Measurements from ENCODE around the gene TPTE2. TPM values are rescaled to one million over a fixed set of nuclear protein-coding genes. Genes with fewer than 3 reads are reported as not detected.
"Not testable (repeated sequence)": the region's sequence is repeated elsewhere in the genome, so short reads cannot be mapped to it uniquely, and the experiment has no call there.

TPTE2 gene
- total RNA-seq, 1 experiment from 2014 or later: not detected

DNA sequence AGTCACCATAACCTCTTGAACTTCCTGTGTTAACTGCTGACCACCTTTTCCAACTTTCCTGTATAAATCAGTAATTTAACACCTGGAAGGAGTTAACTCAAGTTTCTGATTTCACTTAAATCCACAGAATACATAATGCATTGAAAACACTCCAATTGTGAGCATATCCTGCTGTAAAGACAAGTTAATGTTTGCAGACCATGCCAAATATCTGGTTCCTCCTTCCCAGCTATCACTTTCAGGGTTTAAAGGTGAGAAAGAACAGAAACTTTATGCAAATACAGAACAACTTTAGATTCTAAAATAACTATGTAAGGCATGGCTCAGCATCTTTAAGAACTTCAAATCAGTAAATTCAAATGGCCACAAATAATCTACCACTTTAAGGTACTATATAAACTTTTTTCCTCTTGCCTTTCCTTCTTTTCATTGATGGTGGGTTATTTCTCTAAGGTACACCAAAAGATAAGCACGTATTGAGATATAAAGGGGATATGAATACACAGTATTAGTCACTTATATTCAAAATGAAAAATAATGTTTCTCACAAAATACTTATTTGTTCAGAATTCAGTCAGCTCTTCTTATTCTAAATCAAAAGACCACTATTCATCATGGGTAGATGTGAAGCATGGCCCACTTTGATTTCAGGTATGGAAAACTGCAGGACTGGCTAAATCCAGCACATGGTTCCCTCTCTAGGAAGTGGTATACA is 6.6 kb upstream of the TPTE2 start:
- no peak for DNase-seq (ENCODE audit: low read depth)

DNA sequence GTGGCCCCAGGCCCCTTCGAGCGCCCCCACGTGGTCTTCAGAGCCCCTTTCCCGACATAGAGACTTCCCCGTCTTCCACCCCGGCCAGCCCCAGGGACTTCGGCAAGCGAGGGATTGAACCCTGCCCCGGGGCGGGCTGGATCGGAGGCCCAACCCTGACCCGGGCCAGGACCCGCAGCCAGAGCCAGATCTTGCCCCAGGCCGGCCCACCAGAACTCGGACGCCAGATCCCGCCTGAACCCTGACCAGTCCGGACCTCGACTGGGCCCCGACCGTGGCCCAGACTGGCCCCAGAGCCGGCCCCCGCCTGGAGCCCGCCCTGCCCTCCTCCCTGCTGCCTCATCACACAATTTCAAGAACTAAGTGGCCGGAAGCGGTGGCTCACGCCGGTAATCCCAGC is 253 bp upstream of the TPTE2 start:
- no peak for DNase-seq (ENCODE audit: low read depth)

DNA sequence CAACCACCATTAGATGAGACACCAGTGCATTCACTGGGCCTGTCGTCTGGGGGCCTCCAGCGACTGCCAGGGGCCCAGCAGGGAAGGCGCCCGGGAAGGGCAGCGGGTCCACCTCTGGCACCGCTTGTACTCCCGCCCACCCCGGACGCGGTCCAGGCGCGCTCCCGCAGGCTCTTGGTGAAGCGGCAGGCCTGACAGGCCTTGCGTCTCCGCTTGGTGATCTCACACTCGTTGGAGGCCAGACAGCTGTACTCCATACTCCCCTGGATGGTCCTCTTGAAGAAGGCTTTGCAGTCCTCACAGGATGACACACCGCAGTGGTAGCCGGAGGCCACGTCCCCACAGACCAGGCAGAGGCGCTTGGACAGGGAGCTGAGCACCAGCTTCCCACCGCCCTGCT is 660 bp downstream of the TPTE2 start:
- not testable (repeated sequence) for DNase-seq (ENCODE audit: low read depth)

DNA sequence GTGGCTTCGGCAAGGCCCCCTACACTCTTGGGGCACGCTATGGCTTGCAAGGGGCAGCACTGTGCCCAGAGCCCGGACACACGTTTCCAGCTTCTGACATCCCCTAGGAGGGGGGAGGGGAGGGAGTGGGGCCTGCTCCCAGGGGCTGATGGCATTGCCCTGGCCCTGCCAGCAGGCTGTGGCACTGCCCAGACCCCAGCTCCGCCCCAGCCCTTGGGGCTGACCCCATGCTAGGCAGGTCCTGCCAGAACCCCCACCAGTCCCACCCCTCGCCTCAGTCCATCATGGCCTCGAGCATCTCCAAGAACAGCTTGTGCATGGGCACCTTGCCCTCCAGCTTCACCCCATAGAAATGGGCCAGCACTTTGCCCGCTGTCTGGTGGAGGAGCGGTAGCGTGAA is 1.6 kb downstream of the TPTE2 start:
- not testable (repeated sequence) for DNase-seq (ENCODE audit: low read depth)

DNA sequence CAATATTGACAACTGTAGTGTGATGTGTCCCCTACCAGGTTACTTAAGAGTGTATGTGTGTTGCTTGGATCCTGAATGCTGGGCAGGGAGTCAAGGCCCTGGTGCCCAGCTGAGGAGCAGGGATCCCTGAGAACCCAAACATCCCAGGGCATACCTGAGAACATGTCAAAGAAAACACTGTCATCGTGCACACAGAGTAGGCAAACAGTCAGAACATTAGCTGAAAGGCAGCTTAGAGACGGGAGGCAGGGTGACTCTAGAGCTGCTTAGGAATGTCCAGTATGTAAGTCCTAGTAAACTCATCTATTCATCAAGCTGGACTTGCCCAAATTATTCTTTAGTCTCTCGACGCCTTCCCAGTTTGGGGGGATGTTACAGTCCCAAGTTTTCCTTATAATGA is 4.0 kb downstream of the TPTE2 start:
- not testable (repeated sequence) for DNase-seq (ENCODE audit: low read depth)

DNA sequence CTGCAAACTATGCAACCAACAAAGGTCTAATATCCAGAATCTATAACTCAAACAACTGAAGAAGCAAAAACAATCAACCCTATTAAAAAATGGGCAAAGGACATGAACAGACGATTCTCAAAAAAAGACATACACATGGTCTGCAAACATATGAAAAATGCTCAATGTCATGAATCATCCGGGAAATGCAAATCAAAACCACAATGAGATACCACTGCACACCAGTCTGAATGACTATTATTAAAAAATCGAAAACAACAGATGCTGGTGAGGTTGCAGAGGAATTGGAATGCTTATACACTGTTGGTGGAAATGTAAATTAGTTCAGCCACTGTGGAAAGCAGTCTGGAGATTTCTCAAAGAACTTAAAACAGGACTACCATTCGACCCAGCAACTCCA is 12.1 kb downstream of the TPTE2 start:
- not testable (repeated sequence) for DNase-seq (ENCODE audit: low read depth)

DNA sequence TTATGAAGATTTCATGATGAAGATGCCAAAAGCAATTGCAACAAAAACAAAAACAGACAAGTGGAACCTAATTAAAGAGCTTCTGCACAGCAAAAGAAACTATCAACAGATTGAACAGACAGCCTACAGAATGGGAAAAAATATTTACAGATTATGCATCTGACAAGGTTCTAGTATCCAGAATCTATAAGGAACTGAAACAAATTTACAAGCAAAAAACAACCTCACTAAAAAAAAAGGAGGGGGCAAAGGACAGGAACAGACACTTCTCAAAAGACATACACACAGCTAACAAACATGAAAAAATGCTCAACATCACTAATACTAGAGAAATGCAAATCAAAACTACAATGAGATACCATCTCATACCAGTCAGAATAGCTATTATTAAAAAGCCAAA is 35.7 kb downstream of the TPTE2 start:
- not testable (repeated sequence) for DNase-seq (ENCODE audit: low read depth)

DNA sequence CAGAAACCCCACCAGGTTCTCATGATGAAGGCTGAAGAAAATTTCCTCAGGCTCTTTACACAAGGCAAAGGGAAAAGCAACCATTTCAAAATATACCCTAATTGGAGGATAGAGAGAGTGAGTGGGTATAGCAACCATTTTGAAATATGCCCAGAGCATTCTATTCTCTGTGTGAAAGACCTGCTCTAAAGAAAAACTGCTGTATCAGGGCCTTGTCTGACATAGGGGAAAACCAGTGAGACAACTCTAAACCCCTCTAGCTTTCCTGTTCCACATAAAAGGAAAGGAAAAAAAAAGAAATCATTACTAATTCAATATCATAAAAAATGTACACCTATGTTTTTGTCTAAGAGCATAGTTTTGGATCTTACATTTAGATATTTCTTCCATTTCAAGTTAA is 42.3 kb downstream of the TPTE2 start:
- no peak for DNase-seq (ENCODE audit: low read depth)

DNA sequence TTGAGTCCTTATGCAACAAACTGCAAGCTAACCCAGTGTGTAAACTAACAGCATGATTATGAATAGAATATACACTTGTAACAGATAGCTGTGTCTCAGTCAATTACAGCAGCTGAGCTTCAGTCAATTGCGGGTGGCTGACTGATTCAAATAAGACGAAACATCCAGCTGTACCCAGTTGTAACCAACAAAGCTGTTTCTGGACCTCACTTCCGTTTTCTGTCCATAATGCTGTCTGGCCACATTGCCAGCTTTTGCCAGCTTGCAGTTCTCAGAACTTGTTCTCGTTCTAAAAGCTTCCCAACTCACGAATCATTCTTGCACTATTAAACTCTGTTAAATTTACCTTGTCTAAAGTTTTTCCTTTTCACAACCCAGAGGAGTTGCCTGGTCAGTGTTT is 53.7 kb downstream of the TPTE2 start:
- DNase-seq (ENCODE audit: low read depth): not testable (repeated sequence)

DNA sequence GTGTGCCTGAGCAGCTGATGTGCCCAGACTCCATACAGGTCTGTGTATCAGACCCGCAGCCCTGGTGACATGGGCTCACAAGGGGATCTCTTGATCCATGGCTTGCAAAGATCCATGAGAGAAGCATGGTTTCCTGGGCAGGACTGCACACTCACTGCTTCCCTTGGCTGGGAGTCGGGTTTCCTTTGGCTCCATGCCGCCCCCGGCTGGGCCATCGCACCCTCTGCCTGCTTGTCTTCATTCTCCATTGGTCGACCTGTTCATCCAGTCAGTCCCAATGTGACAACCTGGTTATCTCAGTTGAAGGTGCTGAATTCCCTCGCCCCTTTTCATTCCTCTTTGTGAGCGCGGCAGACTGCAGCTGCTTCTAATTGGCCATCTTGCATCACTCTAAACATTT is 101.2 kb downstream of the TPTE2 start:
- DNase-seq (ENCODE audit: low read depth): not testable (repeated sequence)

DNA sequence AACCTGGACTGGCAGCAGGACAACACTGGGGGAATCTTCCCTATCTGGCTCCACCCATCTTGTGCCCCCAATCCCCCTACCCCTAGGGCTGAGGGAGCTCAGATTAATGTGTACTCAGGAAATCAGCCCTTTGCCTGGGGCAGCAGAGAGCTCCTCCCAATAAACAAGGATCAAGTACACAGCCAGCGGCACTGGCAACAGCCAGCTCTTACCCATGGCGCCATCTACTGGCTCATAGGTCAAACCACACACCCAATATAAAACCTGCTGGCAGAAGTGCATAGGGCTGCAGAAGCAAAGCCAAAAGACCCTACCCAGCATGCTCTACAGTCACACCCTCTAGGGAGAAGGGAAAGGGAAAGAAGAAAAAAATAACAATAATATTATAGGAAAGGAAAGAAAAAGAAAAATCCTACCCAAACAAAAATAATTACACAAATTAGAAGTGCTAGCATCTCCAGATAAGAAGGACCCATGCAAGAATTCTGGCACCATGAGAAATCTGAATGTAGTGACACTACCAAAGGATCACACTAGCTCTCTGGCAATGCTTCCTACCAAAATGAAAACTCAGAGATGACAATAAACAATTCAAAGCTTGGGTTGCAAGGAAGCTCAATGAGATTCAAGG is 122.2 kb downstream of the TPTE2 start:
- DNase-seq (ENCODE audit: low read depth): not testable (repeated sequence)

DNA sequence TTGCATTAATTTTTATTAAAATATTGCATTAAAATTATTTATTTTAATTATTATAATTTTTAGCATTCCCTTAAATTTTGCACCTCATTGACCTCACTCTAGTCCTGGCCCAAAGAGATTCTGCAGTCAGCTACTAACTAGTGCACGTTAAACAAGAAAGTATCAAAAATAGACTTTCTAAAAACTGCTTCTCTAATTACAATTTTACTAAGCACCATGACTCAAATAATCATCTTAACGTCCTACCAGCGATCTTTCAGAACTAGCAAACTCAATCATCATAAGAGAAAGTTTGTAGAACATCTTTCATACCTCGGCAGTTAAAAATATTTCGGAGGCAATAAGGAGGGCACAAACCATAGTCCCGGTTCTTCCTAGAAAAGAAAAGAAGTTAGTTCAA is 123.6 kb downstream of the TPTE2 start:
- not testable (repeated sequence) for DNase-seq (ENCODE audit: low read depth)

DNA sequence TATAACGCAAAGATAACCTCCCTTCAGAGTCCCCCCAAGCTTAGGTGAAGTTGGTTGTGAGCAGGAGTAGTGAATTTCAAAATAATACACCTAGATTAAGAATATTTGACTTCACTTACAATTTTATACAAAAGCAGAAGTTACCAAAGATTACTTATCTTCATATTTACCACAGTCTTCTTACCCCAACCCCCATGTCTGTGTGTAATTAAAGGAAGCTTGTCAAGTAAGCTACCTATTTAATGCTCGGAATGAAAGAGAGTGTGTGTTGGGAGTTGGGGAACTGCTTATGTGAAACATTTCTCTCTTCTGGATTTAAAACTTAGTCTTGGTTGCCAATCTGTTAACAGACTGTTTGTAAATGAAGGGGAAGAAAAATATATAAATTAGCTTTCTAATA is 139.1 kb downstream of the TPTE2 start:
- DNase-seq (ENCODE audit: low read depth): not testable (repeated sequence)

DNA sequence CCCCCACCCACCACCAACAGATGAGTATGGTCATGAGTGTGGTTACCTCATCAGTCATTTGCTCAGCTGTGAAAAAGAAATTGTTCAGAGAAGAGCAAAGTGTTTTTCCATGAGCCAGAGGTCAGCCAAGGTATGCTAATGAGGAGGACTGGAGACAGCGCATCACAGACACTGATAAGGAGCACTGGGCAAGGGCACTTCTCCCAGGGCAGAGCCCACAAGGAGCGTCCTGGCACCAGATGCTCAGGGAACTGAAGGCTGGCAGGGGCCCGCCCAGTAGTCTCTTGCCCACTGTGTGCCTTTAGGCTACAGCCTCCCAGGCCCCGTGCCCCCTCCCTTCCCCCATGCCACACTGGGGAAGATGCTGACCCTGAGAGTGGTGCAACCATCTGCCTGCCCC is 148.8 kb downstream of the TPTE2 start:
- DNase-seq (ENCODE audit: low read depth): not testable (repeated sequence)

DNA sequence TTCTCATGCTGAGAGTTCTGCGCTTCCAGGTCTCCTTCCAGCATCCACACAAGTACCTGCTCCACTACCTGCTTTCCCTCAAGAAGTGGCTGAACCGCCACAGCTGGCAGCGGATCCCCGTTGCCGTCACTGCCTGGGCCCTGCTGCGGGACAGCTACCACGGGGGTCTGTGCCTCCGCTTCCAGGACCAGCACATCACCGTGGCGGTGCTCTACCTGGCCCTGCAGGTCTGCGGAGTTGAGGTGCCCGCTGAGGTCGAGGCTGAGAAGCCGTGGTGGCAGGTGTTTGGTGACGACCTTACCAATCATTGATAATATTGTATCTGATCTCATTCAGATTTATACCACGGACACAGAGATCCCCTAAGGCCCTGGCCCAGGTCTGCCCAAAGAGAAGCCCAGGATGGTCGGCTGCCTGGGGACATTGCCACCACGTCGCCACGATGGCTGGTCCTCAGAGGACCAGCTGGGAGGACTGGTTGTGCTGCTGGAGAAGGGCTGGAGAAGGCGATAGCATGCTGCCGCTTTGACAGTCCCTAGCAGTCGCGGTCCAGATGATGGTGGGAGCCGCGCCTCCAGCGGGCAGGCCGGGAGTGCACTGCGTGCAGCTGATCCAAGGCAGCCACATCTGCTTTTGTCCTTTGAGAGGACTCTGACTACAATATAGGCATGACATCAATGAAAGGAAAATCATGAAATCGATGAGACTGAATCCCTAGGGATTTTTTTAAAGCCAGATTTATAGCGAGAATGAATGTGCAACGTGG is 178.4 kb downstream of the TPTE2 start:
- DNase-seq (ENCODE audit: low read depth): not testable (repeated sequence)

DNA sequence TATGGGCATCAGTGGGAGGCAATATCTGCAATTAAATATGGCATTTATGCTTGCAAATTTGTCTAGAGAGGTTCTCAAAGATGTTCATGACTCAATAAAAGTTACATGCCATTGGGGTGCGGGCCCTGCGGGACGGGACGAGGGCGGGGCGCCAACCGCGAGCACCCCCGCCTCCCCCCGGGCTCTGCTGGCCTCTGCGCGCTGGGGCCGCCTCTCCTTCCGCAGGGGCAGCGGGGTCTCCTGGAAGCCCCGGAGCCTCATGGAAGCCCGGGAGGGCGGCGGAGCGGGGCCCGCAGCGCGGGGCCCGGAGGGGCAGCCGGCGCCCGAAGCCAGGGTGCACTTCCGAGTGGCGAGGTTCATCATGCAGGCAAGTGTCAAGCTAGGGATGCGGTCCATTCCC is 179.2 kb downstream of the TPTE2 start:
- no peak for DNase-seq (ENCODE audit: low read depth)

Other genes with a start within 250 kb of the TPTE2 start
- 11.6 and 12.2 TPM in 2 replicates for gene MPHOSPH8, start 72.1 kb upstream of the TPTE2 start, total RNA-seq (2014; rRNA removed; shearing (Covaris generic))
- 83.7 and 87.7 TPM in 2 replicates for gene PSPC1, start 221.4 kb upstream of the TPTE2 start, total RNA-seq (2014; rRNA removed; shearing (Covaris generic))